OCI-M2 (cell line): ENCODE measurements around the gene CCDC138.

Experiments
- DNase-seq: peaks from one replicate; lab custom pipeline; 2025; ENCODE audit not compliant: unreplicated experiment; lab: John Stamatoyannopoulos, UW

Gene CCDC138

GRCh38 chr2:108824316-108825070 lies 37.9 kb downstream of the CCDC138 start:
- no peak for DNase-seq

- DNase-seq: no peak
These were observed 38.7 kb downstream of the CCDC138 start for GRCh38 chr2:108825254-108825653.

- DNase-seq: no peak
These were observed 39.2 kb downstream of the CCDC138 start for GRCh38 chr2:108825736-108826135.

- DNase-seq: no peak
These were observed 43.2 kb downstream of the CCDC138 start for GRCh38 chr2:108829578-108830310.

GRCh38 chr2:108833219-108833618 lies 46.6 kb downstream of the CCDC138 start:
- DNase-seq: no peak

GRCh38 chr2:108834620-108835019 lies 48.0 kb downstream of the CCDC138 start:
- DNase-seq: no peak

GRCh38 chr2:108835040-108835439 lies 48.5 kb downstream of the CCDC138 start:
- DNase-seq: no peak

- DNase-seq: no peak
These were observed 50.6 kb downstream of the CCDC138 start for GRCh38 chr2:108837198-108837597.

GRCh38 chr2:108841506-108841905 lies 54.9 kb downstream of the CCDC138 start:
- no peak for DNase-seq

- no peak for DNase-seq
These were observed 59.4 kb downstream of the CCDC138 start for GRCh38 chr2:108845923-108846322.

GRCh38 chr2:108847000-108847399 lies 60.4 kb downstream of the CCDC138 start:
- DNase-seq: no peak

- DNase-seq: no peak
These were observed 65.8 kb downstream of the CCDC138 start for GRCh38 chr2:108852375-108852774.

GRCh38 chr2:108853421-108853820 lies 66.8 kb downstream of the CCDC138 start:
- no peak for DNase-seq

GRCh38 chr2:108854484-108854883 lies 67.9 kb downstream of the CCDC138 start:
- DNase-seq: no peak

- DNase-seq: no peak
These were observed 68.6 kb downstream of the CCDC138 start for GRCh38 chr2:108855194-108855593.

GRCh38 chr2:108858894-108859293 lies 72.3 kb downstream of the CCDC138 start:
- no peak for DNase-seq

GRCh38 chr2:108866041-108866440 lies 79.5 kb downstream of the CCDC138 start:
- no peak for DNase-seq

- no peak for DNase-seq
These were observed 82.3 kb downstream of the CCDC138 start for GRCh38 chr2:108868911-108869310.

GRCh38 chr2:108869542-108869941 lies 83.0 kb downstream of the CCDC138 start:
- no peak for DNase-seq

GRCh38 chr2:108870069-108870644 lies 83.6 kb downstream of the CCDC138 start:
- DNase-seq: no peak

- no peak for DNase-seq
These were observed 90.9 kb downstream of the CCDC138 start for GRCh38 chr2:108877506-108877905.

- DNase-seq: no peak
These were observed 91.7 kb downstream of the CCDC138 start for GRCh38 chr2:108878276-108878675.
